G401.6 (cell line): ENCODE data around the gene PDC.

ENCODE experiments used
- FAIRE-seq: peaks from 2 replicates; lab custom pipeline; 2012; peaks lifted over from hg19 to GRCh38; lab: Jason Lieb, UNC

The PDC gene

DNA sequence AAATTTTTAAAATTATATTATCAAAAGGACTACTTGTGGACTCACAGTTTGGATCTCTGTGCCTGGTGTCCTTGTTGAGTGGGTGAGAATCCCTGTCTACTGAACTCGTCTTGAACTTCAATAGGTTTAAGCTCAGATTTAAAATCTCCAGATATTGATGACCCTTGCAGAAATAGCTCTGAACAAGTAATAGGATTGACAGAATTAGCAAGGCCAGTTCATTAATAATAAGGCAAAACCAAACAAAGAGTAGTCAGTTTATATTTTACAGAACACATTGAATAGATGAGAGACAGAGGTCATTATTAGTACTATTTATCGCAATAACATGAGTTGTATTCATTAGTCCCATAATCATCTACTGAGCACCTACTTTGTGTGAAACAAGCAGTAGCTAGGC, at the start of gene PDC:
PDC (minus strand) TSS at position 101 of the 400 bp plus-strand sequence. CDS start 11,655 bp downstream, outside the sequence.
- FAIRE-seq = no peak

DNA sequence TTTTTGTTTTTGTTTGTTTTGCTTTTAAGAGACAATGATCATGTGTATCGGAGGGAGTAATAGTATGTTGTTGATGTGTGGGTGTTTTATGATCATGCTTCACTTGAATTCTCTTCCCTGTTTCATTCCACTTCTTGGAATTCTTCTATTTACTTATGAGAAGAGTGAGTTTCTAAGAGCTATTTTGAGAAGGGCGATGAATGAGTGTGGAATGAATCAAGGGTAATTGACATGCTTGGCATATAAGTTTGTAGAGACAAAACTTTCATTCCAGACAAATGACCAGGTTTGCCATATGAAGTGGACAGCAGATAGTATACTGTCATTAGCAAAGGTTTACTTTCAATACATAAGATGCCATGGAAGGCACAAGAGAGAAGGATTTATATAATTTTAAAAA, 42.3 kb upstream of the PDC start:
- no peak for FAIRE-seq

GRCh38 chr1:186502087-186502486, 41.2 kb upstream of the PDC start:
- no peak for FAIRE-seq

DNA sequence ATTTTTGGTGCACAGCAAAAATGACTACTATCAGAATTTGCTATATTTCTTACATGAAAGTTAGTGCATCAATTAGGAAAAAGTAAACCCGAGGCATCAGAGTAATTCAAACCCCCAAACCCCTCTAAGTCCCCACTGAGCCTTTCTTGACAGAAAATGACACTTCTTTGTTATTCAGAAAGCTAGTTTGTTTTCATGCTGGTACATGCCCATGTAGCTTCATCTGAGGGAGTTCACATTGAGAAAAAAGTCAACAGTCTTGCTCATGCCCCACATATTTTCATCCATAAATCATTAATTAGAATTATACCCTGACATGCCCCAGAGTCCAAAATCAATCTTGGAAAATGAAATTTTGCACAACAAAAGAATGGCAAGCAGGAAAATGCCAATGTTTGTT, 39.9 kb upstream of the PDC start:
- FAIRE-seq = no peak

GRCh38 chr1:186499571-186499970, 38.7 kb upstream of the PDC start:
- no peak for FAIRE-seq

DNA sequence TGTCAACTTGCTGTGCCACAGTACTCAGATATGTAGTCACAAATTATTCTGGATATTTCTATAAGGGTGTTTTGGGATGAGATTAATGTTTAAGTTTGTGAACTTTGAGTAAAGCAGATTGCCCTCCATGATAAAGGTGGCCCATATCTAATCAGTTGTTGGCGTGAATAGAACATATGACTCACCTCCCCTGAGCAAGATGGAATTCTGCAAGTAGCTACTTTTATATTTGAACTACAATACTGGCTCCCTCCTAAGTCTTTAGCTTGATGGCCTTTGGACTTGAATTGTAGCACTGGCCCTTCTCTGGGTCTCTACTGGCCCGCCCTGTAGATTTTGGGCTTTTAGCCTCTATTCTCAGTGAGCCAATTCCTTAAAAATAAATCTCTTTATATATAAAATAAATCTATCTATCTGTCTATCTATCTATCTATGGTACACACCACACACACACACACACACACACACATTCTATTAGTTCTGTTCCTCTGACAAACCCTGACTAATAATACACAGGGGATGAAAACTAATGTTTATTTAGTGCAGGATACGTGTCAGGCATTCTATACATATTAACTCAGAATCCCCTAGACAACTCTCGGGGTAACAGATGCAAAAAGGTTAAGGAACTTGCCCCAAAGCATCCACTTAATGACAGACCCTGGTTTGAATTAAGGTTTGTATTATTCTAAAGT, 37.9 kb upstream of the PDC start:
- no peak for FAIRE-seq

DNA sequence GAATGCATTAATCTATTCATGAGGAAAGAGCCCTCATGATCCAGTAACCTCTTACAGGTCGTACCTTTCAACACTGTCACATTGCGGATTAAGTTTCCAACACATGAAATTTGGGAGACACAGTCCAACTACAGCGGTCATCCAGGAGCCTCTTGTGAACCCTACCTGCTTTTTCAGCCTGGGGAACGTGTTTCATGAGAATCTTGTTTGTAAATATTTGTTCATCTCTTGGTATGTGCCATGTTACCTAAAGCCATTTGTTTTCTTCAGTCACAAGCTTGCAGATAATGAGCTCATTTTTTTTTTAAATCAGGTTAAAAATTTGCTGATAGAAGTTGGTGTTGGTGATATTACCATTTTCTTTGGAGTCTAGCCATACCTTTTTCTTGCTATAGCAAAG, 37.2 kb upstream of the PDC start:
- no peak for FAIRE-seq

DNA sequence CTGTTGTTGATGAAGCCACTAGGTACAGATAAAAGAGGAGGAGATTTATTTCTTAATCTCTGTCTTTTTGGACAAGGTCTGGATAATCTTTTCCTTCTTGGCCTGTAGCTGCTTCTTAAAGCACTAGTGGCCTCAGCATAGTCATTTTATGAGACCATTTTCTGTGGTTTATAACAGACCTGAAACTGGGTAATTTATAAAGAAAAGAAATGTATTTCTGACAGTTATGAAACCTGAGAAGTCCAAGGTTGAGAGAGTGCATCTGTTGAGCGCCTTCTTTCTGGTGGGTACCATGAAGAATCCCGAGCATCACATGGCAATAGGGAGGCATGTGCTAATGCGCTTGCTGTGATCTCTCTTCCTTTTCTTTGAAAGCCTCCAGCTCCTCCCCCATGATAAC, 36.7 kb upstream of the PDC start:
- FAIRE-seq = no peak

GRCh38 chr1:186496171-186496851, 35.4 kb upstream of the PDC start:
- FAIRE-seq = no peak

DNA sequence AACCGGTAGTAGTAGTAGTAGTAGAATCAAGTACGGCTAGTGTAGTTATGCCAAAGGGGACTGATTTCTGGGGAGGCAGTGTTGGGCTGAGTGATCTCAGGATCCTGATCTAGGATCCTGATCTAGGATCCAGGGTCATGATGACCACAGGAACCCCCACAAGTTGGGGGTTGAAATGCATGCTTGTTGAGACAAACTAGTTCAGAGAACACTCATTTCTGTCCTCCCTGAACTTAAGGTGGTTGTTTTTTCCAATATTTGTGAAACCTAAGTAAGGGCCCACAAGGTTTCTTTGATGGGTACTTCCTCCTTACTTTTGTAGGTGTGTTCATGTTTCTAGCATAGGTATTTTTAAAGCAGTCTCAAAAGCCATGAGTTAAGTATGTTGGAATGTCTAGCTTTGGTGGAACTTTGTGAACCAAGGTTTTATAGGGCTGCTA, 33.9 kb upstream of the PDC start:
- FAIRE-seq = no peak

- FAIRE-seq = no peak
Observed at GRCh38 chr1:186492531-186493291, 31.8 kb upstream of the PDC start.

DNA sequence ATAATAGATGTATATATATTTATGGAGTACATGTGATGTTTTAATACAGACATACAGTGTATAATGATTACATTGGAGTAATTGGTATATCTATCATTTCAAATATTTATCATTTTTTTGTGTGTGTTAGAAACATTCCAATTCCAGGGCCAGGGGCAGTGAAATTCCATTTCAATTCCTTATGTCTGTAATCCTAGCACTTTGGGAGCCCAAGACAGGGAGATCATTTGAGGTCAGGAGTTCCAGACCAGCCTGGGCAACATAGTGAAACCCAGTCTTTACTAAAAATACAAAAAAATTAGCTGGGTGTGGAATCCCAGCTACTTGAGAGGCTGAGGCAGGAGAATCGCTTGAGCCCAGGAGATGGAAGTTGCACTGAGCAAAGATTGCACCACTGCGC, 30.4 kb upstream of the PDC start:
- peak; percentile 19 for FAIRE-seq

DNA sequence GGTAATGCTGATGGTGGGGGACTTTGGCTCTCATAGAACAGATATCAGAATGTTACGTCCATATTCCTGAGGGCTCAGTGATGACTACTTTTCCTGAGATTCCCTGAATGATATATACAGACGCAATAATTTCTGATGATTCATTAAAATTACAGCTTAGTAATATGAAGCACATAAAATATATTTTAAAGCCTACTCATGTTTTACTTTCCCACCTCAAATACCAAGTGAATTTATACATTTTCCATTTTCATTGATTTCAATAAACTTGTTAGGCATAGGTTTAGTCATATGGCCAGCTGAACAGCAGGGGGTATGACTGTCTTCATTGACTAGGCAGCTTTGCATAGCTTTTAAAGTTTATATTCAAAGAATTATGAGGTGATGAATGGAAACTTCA, 26.2 kb upstream of the PDC start:
- FAIRE-seq = no peak

GRCh38 chr1:186486061-186486460, 25.1 kb upstream of the PDC start:
- no peak for FAIRE-seq

GRCh38 chr1:186483561-186483960, 22.6 kb upstream of the PDC start:
- FAIRE-seq = no peak

DNA sequence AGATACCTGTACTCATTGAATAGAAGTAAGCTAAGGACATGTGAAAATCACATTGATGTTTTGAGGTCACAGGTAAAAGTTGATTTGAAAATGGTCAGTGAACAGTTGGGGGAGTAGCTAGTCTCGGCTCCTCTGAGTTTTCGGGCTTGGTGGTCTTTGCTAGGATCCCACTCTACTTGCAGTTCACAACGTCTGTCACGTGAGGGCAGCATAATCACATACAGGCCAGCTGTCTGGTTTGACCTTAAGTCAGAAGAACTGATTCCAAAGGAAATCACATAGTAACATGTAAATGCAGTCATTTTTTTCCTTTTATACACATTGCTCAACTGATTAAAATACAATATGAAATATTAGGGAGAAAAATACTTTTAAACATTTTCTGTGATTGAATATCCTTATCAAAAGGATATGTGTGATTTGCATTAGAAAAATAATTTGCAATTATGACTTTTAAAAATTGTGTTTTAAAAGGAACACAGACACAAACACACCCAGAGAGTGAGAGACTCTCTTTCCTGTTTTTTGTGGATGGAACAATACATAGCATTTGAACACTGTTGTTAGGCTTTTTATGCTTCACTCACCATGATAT, 21.8 kb upstream of the PDC start:
- peak; percentile 88 for FAIRE-seq

DNA sequence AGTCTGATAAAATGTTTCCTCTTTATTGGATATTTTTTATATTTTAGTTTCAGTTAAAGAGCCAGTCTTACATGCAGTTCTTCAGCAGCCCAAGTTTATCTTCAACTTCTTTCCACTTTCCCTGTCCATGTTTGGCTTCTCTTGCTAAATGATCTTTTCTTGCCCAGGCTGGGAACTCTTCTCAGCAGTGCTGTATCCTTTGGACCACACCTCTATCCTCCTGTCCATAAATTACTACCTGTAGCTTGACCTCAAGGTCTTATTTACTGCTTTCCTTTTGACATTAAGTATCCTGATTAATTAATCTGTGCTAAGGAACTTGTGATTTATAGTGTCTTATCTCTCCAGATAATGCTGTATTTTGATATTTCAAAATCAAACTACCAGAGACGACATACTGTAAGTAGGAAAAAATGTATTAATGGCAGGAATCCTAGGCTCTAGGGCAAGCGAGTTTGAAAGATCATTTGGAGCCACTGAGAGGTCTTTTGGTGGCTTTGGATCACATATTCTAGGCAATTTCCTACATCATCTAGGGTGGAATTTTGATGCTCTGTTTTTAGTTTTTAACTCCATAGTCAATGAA, 20.5 kb upstream of the PDC start:
- FAIRE-seq = no peak

DNA sequence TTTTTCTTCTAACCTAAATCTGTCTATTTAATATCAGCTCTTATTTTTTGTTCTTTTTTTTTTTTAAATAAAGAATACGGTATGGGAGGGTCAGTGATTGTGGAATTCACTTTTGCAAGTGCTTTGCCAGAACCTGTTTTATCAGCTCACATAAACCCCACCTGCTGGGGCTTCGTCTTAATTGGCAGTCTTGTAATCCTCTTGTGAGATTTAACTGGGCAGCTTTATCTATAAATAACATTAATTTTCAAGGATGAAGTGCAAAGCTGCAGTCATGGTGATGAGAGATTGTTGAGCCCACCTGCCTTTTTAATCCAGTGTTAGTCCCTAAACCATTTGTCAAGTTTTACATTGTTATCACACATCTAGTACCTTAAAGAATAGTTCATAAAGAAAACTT, 18.2 kb upstream of the PDC start:
- FAIRE-seq = no peak

DNA sequence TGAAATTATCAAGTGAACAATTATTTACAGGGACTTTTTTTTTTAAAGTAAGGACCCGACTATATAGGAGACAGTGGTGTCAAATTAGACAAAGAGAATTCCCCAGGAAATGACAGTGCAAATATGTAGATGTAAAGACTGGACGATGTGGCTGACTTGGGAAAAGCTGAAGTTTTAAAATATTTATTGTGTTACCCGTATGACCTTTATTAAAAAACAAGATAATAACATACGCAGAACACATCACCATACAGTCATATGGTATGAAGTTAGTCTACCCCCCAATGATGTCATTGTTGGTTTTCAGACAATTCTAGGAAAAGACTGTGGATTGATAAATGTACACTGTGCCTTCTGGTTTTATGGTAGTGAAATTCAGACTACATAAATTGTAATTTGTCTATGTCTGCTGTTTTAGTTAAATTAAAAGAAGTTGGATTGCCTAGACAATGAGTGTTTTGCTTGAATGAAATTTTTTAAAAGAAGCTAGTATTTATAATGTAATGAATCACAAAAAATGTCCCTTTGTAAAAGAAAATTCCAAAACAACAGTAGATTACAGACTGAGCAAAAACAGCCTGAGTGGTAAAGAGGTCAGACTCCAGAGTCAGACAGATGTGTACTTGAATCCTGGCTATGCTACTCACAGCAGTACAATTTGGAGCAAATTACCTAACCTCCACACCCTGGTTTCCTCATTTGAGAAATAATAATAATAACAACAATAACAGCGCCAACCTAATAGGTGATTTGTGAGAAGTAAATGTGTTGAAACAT, 15.5 kb upstream of the PDC start:
- no peak for FAIRE-seq

- no peak for FAIRE-seq
Observed at GRCh38 chr1:186474208-186474607, 13.3 kb upstream of the PDC start.

DNA sequence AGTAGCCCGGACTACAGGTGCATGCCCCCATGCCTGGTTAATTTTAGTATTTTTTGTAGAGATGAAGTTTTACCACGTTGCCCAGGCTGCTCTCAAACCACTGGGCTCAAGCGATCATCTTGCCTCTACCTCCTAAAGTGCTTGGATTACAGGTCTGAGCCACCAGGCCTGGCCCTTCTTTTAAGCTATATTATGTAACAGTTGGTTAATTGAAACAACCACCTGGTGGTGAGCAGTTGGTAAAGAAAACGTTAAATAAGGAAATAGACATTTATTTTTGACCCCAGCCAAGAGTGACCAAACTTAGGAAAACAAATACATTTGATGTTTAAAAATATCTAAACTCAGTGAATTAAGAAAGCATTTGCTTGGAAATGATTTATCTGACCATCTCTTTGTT, 12.1 kb upstream of the PDC start:
- FAIRE-seq = no peak

GRCh38 chr1:186465946-186466345, 5.0 kb upstream of the PDC start:
- no peak for FAIRE-seq
